Kidney glomerular epithelial cell (primary cell): ENCODE results near the gene EEIG1.
A peak's percentile ranks its signal among the peaks of the same experiment; 100 is the strongest.
"Not testable (repeated sequence)": the region's sequence is repeated elsewhere in the genome, so short reads cannot be mapped to it uniquely, and the experiment has no call there.

Experiments used
- DNase-seq: peaks from one replicate; lab custom pipeline; 2025; lab: John Stamatoyannopoulos, UW

The EEIG1 gene

DNA sequence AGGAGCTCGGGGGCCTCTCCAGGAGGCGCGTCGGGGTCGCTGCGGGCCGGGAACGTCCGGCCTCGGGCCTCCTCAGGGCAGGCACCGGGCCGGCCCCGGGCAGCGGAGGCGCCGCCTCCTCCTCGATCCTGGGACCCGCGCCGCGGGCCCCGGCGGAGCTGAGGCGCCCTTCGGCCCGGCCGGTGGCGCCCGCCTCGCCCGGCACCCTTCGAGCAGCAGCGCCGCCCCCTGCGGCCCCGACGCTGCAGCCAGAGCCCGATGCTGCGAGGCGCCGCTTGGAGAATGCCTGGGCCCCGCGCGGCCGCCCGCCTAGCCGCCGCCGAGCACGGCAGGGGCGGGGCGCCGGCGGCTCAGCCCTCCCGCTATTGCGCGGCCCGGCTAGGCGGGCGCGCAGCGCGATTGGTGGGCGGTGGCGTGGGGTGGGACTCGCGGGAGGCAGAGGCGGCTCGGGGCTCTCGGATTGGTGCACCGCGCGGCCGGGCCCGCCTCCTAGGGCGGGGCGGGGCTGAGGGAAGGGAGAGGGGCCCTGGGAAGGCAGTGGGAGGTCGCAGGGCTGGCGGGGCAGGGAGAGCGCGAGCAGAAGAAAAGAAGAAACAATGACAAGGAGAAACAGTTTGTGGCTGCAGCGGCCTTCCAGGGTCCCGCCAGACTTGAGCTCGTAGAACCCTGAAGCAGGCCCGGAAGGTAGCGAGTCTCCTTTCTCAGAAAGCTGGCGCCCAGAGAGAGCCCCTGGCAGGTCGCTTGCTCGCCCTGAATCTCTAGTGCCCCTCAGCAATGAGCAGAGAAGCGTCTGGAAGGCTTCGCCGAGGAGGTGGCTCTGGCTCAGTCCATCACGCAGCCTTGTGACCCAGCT lies at the start of gene EEIG1:
Gene EEIG1, minus strand, starts transcription at position 284 of the 853 bp plus-strand sequence. CDS start 852 bp downstream, outside the sequence.
- peak; percentile 80 for DNase-seq

DNA sequence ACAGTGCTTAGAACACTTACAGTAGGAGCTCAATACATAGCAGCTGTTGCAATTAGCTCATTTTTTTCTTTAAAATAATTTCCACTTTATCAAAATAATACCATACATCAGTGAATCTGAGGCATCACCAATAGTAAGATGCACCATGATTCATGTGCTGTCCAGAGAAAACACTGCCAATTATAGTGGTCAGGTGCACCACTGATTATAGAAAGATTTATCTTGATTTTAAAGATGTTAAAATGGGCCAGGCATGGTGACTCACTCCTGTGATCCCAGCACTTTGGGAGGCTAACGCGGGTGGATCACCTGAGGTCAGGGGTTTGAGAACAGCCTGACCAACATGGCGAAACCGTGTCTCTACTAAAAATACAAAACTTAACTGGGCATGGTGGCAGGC lies 46.9 kb upstream of the EEIG1 start:
- no peak for DNase-seq

DNA sequence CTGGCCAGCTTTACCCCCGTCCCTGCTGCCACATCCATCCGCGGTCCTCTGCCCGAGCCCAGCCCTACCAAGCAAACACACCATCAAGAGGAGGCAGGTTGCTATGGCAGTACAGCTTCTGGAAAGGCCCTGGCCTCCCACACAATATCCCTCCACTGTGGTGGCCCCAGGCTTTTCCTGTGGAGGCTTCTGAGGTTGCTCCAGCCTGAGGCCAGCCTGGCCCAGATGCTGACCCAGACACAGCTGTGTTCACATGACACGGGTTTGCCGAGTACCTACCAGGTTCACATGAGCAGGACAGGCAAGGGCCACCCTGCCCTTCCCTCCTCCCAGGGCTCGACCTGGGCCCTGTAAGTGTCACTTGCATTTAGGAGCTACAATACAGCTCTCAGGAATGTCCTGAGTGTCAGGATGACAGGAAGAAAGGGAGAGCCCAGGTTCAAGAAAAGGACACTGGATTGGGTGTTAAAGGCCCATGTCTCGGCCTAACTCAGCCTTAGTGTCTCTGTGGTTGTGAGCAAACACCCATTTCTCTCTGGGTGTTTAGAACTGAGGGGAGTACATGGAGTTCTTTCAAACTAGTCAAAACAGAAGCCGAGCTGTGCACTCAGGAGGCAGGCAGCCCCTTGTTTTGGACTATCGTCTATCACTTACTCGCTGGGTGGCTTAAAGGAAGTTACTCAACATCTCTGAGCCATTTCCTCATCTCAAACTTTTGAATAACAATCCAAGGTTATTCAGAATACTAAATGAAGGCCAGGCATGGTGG lies 46.2 kb upstream of the EEIG1 start:
- DNase-seq, result no peak

DNA sequence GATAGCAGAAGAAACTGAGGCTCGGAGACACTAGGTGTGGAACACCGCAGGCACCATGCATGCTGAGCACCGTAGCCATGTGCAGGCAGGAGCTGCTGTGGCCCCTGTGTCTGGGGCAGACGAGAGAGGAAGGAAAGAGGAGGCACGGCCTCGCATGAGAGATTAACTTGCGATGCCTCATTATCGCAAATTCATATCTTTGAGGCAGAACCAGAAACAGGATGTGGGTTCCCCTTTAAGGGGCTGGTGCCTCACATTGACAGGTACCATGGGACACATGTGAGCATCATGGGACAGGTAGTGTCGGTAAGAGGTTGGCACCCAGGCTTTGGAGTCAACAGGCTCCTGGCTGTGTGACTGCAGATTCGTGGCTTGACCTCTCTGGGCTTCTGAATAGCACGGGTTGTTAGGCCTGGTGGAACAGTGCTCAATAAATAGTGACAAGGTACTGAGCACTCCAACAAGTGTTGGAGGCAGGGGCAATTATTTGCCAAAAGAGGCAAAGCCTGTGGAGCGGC lies 45.5 kb upstream of the EEIG1 start:
- no peak for DNase-seq

DNA sequence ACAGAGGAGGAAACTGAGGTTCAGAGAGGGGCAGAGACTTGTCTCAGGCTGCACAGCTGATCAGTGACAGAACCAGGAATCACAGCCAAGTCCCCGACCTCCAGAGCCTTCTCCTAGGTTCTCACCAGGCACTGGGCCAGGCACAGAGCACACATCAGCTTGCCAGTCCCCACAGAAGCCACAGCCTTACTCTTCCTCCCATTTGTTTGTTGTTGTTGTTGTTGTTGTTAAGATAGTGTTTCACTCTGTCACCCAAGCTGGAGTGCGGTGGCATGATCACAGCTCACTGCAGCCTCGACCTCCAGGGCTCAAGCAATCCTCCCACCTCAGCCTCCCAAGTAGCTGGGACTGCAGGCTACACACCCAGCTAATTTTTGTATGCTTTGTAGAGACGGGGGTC lies 44.9 kb upstream of the EEIG1 start:
- no peak for DNase-seq

DNA sequence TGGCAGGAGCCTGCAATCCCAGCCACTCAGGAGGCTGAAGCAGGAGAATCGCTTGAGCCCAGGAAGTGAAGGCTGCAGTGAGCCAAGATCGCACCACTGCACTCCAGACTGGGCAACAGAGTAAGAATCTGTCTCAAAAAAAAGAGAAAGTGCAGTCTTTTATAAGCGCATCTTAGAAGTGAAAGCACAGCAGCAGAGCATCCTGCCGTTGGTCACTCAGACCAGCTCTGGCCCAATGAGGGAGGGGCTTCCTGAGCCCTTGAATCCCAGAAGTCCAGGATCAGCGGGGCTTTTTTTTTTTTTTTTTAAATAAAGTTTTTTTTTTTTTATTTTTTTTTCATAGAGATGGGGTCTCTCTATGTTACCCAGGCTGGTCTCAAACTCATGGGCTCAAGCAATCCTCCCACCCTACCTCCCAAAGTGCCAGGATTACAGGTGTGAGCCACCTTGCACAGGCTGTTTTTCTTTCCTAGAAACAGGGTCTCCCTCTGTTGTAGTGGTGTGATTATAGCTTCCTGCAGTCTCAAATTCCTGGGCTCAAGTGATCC lies 44.0 kb upstream of the EEIG1 start:
- DNase-seq, result no peak

DNA sequence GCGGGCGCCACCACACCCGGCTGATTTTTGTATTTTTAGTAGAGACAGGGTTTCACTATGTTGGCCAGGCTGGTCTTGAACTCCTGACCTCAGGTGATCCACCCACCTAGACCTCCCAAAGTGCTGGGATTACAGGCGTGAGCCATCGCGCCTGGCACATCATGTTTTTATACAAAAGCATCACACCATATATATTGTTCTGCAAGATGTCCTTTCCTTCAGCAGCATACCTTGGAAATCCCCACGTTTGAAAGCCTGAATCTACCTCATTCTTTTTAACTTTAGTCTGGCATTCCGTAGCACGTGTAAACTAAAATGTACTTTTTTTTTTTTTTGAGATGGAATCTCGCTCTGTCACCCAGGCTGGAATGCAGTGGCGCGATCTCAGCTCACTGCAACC lies 42.9 kb upstream of the EEIG1 start:
- DNase-seq, result not testable (repeated sequence)

DNA sequence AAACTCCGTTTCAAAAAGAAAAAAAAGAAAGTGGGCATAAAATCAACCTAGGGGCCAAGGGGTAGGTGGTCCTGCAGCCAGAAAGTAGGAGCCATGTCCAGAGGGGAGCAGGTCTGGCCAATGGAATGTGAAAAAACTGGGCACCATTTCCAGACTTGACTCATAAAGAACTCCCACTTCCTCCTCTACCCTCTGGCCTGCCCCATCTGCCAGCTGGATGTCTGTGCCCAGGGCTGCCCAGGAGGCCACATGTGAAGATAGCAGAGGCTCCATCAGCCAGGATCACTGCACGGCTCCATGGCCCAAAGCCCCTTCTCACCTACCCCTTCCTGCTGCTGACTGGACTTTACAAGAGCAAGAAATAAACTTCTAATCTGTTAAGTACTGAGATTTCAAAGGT lies 42.1 kb upstream of the EEIG1 start:
- peak; percentile 2 for DNase-seq

DNA sequence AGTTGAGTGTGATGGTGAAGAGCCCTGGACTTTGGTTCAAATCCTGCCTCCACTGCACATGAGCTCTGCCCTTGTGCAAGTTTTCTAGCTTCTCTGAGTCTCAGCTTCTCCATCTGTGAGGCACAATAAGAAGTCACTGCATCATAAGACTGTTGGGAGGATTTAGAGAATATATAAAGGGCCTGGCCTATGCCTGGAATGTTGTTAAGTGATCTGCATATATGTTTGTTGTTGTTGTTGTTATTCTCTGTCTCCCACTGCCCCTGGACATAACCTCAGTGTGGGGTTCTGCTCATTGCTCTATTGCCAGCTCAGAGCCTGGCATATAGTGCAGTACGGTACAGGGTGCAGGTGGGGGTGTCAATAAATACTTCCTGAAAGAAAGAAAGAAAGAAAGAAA lies 40.3 kb upstream of the EEIG1 start:
- no peak for DNase-seq

DNA sequence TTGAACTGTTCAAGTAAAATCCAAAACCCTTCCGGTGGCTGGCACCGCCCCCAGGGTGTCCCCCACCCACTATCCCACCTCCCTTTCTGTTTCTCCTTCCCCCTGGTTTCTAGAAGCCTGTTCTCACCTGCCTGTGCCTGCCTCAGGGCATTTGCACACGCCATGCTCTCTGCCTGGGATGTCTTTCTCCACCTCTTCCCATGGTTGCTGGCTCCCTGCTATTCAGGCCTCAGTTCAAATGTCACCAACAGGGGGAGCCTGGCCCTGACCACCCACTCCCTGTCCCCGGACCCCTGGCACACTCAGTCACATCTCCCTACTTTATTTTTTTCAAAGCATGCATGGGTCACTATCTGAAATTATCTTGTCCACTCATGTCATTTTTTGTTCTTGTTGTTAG lies 39.9 kb upstream of the EEIG1 start:
- DNase-seq, result no peak

DNA sequence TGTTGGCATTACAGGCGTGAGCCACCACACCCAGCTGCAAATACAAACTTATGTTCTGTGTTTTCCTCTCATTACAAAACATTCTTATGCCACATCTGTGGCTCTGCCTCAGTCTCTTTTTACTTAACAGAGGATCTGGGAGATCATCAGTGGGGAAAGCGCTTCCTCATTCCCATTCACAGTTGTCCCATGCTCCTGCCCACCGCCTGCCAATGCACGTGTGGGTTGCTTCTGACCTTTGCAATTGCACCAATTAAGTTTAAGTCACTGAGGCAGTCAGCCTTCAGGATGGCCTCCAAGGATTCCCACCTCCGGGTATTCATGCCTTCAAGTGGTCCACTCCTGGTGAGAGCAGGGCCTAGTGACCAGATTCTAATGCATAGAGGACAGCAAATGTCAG lies 34.9 kb upstream of the EEIG1 start:
- no peak for DNase-seq

DNA sequence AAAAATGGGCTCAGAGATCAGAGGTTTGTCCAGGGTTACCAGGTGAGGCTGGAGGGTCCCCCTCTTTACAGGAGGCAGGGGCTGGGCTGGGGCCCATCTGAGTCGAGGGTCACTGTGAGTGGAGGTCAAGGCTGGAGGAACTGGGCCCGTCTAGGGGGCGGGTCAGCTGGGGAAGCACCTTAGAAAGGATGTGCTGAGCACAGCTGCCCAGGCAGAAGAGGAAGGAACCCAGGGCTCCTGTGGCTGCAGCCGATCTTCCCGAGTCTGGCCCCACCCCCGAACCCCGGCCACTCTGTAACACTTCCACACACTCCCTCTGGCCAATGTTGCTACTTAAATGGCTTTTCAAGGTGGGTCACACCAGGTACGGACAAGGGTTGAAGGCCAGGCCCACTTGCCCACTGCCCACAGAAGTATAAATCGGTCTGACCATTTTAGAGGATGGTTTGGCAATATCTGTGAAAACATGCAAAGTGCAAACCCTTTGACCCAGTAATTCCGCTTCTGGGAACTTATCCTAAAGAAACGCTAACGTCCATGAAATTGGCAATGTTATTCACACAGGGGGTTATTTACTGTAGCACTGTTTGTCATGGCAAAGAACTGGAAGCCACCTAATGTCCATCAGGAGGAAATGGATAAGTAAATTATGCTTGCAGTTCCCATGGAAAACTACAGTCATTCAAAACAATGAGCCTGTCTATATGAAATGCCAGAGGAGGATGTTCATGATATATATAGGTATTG lies 30.5 kb upstream of the EEIG1 start:
- DNase-seq, result no peak

DNA sequence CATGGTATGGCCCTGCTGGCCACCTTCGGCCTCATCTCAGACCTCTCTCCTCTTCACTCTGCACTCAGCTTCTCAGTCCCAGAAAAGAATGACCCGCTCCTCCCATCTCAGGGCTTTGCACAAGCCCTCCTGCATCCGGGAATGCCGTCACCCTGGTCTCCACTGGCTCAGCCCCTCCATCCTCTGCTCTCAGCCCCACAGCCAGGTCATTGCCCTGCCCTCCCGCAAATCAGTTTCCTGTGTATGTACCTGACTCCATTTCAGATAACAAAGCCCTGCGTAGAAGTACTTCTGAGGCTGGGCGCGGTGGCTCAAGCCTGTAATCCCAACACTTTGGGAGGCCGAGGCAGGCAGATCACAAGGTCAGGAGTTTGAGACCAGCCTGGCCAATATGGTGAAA lies 28.9 kb upstream of the EEIG1 start:
- no peak for DNase-seq

DNA sequence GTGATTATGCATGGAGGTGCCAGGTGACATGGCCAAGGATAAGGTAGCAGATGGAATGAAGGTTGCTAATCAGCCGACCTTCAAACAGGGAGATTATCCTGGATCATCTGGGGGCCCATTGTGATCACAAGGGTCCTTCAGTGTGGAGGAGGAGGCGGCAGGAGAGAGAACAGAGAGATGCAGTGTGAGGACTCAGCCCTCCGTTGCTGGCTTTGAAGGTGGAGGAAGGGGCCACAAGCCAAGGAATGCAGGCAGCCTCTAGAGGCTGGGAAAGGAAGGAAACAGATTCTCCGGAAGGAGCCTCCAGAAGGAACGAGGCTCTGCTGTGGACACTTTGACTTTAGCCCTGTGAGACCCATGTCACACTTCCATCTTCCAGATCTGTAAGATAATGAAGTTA lies 27.4 kb upstream of the EEIG1 start:
- DNase-seq, result no peak

DNA sequence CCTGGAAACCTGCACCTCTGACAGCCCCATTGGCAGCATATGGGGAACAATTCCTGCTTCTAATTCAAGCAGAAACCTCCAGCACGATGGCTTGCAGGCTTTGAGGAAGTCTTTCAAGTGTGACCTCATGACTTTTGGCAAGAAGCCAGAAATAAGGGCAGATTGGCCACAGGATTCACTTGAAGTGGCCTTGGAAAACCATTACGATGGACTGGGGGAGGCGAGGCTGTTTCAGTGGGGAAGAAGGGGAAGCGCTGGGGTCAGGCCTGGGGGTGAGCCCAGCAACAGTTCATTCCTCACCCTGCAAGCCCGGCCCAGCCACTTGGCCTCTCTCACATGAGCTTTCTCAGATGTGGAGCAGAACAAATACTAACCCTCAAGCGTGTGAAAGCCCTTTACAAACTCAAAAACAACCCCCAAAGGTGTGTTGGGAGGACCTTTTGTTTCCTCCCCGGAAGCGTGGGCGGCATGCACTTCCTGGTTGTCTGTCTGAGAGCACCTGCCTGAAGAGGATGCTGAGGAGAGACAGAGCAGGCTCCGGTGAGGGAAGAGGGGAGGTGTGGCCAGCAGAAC lies 26.9 kb upstream of the EEIG1 start:
- peak; percentile 53 for DNase-seq

DNA sequence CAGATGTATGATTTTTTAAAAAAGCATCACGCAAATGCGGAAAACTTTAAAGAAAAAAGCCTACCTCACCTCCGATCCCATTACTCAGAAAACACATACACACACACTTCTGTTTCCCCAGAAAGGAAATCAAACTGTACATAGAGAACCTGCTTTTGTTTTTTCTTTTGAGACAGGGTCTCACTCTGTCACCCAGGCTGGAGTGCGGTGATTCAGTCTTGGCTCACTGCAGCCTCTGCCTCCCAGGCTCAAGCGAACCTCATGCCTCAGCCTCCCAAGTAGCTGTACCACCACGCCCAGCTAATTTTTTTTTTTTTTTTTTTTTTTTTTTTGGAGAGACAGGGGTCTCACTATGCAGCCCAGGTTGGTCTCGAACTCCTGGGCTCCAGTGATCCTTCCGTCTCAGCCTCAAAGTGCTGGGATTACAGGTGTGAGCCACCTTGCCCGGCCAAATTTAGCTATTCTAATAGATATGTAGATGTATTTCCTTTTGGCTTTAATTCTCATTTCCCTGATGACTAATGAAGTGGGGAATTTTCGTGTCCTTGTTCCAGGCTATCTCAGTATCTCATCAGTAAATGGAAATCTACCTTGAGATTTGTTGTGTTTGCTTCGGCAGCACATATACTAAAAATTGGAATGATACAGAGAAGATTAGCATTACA lies 25.7 kb upstream of the EEIG1 start:
- DNase-seq, result no peak

DNA sequence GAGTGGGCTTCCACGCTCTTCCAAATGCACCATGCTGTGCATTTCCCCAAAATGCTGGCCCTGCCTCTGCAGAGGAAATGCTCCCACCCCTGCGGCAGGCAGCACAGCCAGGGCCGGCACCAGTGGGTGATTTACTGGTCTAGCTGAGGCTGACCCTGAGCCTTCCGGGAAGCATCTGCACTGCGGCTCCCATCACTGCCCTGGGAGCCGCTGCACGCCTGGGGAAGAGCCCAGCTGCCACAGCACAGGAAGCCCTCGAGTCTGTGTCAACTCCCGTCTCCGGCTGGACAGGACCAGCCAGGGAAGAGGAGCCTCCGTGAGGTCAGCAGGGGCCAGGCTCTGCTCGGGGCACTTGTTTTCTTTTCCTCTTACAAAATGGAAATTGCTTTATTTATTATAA lies 25.1 kb upstream of the EEIG1 start:
- DNase-seq, result no peak

DNA sequence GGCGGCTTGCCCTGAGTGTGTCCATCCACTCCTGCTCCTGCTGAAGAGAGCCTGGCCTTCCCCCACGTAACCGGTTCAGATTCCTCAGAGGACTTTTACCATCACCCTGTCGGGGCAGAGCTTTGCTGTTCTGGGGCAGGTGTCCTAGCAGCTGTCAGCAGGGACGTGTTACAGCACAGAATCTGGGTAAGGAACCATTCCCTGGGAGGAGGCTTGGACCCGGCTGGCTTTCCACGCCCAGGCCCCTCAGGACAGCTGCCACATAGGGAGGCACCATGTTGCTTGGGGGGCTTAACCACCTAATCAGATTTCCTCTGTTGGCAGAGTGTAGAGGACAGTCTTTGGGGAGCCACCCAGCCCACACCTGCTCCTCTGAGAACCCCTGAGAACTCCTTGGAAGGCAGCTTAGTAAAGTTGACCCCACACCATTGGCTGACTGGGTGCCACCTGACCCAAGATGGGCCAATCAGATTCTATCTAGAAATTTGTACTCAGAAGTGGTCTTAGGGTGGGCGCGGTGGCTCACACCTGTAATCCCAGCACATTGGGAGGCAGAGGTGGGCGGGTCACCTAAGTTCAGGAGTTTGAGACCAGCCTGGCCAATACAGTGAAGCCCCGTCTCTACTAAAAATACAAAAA lies 23.3 kb upstream of the EEIG1 start:
- no peak for DNase-seq

DNA sequence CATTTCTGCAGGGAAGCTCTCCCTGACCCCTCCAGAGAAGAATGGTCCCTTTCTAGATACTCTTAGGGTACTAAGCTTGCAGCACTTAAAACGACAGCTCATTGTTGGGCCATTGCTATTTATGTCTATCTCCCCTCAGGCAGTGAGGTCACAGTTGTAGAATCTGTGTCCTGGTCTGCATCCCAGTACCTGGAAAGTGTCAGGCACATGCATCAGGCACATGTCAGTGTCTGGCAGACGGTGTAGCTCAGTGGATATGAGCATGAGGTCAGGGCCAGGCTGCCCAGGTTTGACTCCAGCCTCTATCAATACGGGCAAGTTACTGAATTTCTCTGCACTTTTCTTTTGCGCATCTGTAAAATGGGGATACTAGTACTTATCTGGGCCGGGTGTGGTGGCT lies 22.2 kb upstream of the EEIG1 start:
- DNase-seq, result no peak

DNA sequence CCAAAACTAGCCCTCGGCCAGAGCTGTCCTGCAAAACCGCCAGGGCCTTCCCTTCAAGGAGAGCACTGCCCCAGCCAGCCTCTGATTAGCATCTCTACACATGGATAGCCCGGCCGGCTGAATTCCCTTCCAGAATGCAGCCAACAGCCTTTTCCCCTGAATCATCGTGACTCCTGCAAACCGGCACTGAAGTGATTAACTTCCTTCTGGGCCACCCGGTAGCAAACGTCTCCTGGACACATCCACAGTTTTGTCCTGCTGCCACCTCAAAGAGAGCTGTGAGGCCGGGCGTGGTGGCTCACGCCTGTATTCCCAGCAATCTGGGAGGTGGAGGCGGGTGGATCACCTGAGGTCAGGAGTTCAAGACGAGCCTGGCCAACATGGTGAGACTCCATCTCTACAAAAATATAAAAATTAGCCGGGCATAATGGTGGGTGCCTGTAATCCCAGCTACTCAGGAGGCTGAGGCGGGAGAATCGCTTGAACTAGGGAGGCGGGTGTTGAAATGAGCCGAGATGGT lies 21.1 kb upstream of the EEIG1 start:
- peak; percentile 93 for DNase-seq
